Uterus (tissue), 4 donors: ENCODE results near the gene PPHLN1. TPM values are rescaled to one million over a fixed set of nuclear protein-coding genes. Genes with fewer than 3 reads are reported as not detected.

Source experiments
- DNase-seq, 2 donors: peaks; one replicate each; pipeline ENCODE4 v3.0.0-alpha.2; 2019 to 2020
- H3K27ac ChIP-seq, 2 donors: fragments of 200-600 bp; sonication (generic); 1 replicate in 1 of 2; 2 replicates in 1 of 2; pipeline ENCODE4 v1.5.1; 2016 to 2018
- H3K27me3 ChIP-seq, 2 donors: fragments of 200-600 bp; sonication (generic); one replicate each; pipeline ENCODE4 v1.5.1; 2018 to 2019; ENCODE audit warnings: control low read depth in 1 of 2
- H3K36me3 ChIP-seq, 2 donors: fragments of 200-600 bp; sonication (generic); one replicate each; pipeline ENCODE4 v1.5.1; 2019; ENCODE audit warnings: control low read depth in 1 of 2
- H3K4me1 ChIP-seq, 2 donors: fragments of 200-600 bp; sonication (generic); one replicate each; pipeline ENCODE4 v1.5.1; 2018 to 2019; ENCODE audit warnings: control low read depth in 1 of 2
- H3K4me3 ChIP-seq, 2 donors: fragments of 200-600 bp; sonication (generic); 1 replicate in 1 of 2; 2 replicates in 1 of 2; pipeline ENCODE4 v1.5.1; 2018 to 2019; ENCODE audit warnings: mild to moderate bottlenecking in 1 of 2
- H3K9me3 ChIP-seq, 2 donors: fragments of 200-600 bp; sonication (generic); one replicate each; pipeline ENCODE4 v1.5.1; 2019; ENCODE audit warnings: control low read depth in 1 of 2
- POLR2A ChIP-seq, 2 donors: fragments of 450-650 bp; IDR thresholded peaks; one replicate each; pipeline ENCODE4 v1.6.1; 2016; ENCODE audit warnings: antibody characterized with exemption in 2 of 2, mild to moderate bottlenecking in 1 of 2, moderate library complexity in 1 of 2
- intact Hi-C: fragments of 100-400 bp; cut with DNase I; formaldehyde crosslinking; loops from one replicate; pipeline ENCODE4 v1.15.1; 2023; ENCODE audit warnings: low total_unique reads
- total RNA-seq, 4 donors: library from RNA; depleted of rRNA in 3 of 4; stranded (reverse); fragments of >200 nt in 3 of 4; gene quantifications; one replicate each; pipeline versions ENCODE4 v1.1.0 to v1.2.4, GENCODE V29; 2014 to 2023
- TF ChIP-seq, protein P1 (sequence below), 4 experiments: fragments of 200-600 bp in 2 of 4; fragments of 450-650 bp in 2 of 4; sonication (generic) in 2 of 4; IDR thresholded peaks; one replicate each; pipeline ENCODE4 v1.5.1; 2016 to 2019; ENCODE audit warnings: antibody characterized with exemption in 4 of 4, mild to moderate bottlenecking in 2 of 4, moderate library complexity in 1 of 4
- donor health status: DM: yes; HTN: yes; CAD: no.

PPHLN1 gene
- total RNA-seq, 4 donors from 2014 or later: 20.2 to 124 (median 53.3) TPM

GRCh38 chr12:42299392-42300308 is 26.3 kb upstream of the PPHLN1 start:
- Histone ChIP-seq H3K4me3 (no peak overlapping the region), H3K4me1 (no peaks in the 10 kb centered on the region), H3K9me3 (no peaks in the 10 kb centered on the region), H3K36me3 (no peaks in the 10 kb centered on the region), H3K27ac (no peak overlapping the region), H3K27me3 (no peaks in the 10 kb centered on the region)
- TF ChIP-seq, protein P1, sequence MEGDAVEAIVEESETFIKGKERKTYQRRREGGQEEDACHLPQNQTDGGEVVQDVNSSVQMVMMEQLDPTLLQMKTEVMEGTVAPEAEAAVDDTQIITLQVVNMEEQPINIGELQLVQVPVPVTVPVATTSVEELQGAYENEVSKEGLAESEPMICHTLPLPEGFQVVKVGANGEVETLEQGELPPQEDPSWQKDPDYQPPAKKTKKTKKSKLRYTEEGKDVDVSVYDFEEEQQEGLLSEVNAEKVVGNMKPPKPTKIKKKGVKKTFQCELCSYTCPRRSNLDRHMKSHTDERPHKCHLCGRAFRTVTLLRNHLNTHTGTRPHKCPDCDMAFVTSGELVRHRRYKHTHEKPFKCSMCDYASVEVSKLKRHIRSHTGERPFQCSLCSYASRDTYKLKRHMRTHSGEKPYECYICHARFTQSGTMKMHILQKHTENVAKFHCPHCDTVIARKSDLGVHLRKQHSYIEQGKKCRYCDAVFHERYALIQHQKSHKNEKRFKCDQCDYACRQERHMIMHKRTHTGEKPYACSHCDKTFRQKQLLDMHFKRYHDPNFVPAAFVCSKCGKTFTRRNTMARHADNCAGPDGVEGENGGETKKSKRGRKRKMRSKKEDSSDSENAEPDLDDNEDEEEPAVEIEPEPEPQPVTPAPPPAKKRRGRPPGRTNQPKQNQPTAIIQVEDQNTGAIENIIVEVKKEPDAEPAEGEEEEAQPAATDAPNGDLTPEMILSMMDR (IDR thresholded peaks at IDR 0.05): no peak
- TF ChIP-seq POLR2A (IDR thresholded peaks at IDR 0.05): no peak
- no peak for DNase-seq
- intact Hi-C loops: no loop called here

- Histone ChIP-seq H3K4me1 (no peaks in the 10 kb centered on the region), H3K36me3 (no peaks in the 10 kb centered on the region), H3K4me3 (no peak overlapping the region), H3K27me3 (no peaks in the 10 kb centered on the region), H3K27ac (no peak overlapping the region), H3K9me3 (no peaks in the 10 kb centered on the region)
- intact Hi-C loops: no loop called here
- DNase-seq: no peak
- TF ChIP-seq POLR2A (IDR thresholded peaks at IDR 0.05): no peak
- TF ChIP-seq, protein P1 (IDR thresholded peaks at IDR 0.05): no peak
Measured at GRCh38 chr12:42306297-42306696, 19.7 kb upstream of the PPHLN1 start.

DNA sequence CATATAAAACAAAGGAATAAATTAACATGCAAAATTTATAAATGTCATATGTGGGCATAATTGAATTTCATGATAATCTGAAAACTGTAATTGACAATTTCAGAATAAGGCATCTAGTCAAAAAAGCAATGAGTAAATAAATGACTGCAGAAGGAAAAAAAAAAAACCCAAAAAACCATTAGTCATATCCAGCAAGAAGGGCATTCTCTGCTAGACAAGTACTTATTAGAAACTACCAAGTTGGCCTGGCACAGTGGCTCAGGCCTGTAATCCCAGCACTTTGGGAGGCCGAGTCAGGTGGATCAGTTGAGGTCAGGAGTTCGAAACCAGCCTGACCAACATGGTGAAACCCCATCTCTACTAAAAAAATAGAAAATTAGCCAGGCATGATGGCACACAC is 17.6 kb upstream of the PPHLN1 start:
- no peaks in the 10 kb centered on the region for H3K27me3 ChIP-seq
- no peaks in the 10 kb centered on the region for H3K36me3 ChIP-seq
- no peaks in the 10 kb centered on the region for H3K9me3 ChIP-seq
- intact Hi-C loops: no loop called here
- TF ChIP-seq POLR2A (IDR thresholded peaks at IDR 0.05): no peak
- TF ChIP-seq, protein P1 (IDR thresholded peaks at IDR 0.05): no peak
- H3K4me1 ChIP-seq: no peaks in the 10 kb centered on the region
- no peak overlapping the region for H3K27ac ChIP-seq
- H3K4me3 ChIP-seq: no peak overlapping the region
- no peak for DNase-seq

DNA sequence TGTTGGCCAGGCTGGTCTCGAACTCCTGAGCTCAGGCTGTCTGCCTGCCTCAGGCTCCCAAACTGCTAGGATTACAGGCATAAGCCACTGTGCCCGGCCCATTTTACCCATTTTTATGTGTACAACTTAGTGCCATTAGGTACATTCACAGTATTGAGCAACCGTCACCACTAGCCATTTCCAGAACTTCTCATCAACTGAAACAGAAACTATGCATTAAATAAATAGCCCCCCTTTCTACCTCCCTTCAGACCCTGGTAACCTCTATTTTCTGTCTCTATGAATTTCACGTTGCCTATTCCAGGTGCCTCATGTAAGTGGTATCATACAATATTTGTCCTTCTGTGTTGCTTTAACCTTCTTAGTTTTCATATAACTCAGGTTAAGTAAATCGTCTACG is 16.0 kb upstream of the PPHLN1 start:
- no peaks in the 10 kb centered on the region for H3K36me3 ChIP-seq
- TF ChIP-seq, protein P1 (IDR thresholded peaks at IDR 0.05): no peak
- TF ChIP-seq POLR2A (IDR thresholded peaks at IDR 0.05): no peak
- DNase-seq: no peak

GRCh38 chr12:42315108-42315507 is 10.9 kb upstream of the PPHLN1 start:
- Histone ChIP-seq H3K36me3 (no peaks in the 10 kb centered on the region), H3K27ac (no peak overlapping the region), H3K4me3 (no peak overlapping the region), H3K4me1 (no peaks in the 10 kb centered on the region), H3K27me3 (no peaks in the 10 kb centered on the region), H3K9me3 (no peaks in the 10 kb centered on the region)
- intact Hi-C loops: no loop called here
- TF ChIP-seq, protein P1 (IDR thresholded peaks at IDR 0.05): no peak
- no peak for TF ChIP-seq POLR2A (IDR thresholded peaks at IDR 0.05)
- no peak for DNase-seq

More for the DNA sequence above, 16.0 kb upstream of the PPHLN1 start:
- intact Hi-C loops: no loop called here
- no peak overlapping the region for H3K27ac ChIP-seq
- no peaks in the 10 kb centered on the region for H3K4me1 ChIP-seq
- H3K4me3 ChIP-seq: no peak overlapping the region
- H3K27me3 ChIP-seq: no peaks in the 10 kb centered on the region
- no peaks in the 10 kb centered on the region for H3K9me3 ChIP-seq
